ENCODE data around the gene ZDHHC11.
"Not testable (repeated sequence)": the region's sequence is repeated elsewhere in the genome, so short reads cannot be mapped to it uniquely, and the experiment has no call there.

ZDHHC11 gene

GRCh38 chr5:880816-881550 lies 30.2 kb upstream of the ZDHHC11 start:
- DNase-seq (ENCODE audit: extremely low read depth in 1 of 2, low read depth in 1 of 2): no peak

GRCh38 chr5:878677-879076 lies 27.9 kb upstream of the ZDHHC11 start:
- DNase-seq (ENCODE audit: extremely low read depth in 1 of 2, low read depth in 1 of 2): not testable (repeated sequence)

GRCh38 chr5:878125-878524 lies 27.3 kb upstream of the ZDHHC11 start:
- no peak for DNase-seq (ENCODE audit: extremely low read depth in 1 of 2, low read depth in 1 of 2)

GRCh38 chr5:876398-877365 lies 25.9 kb upstream of the ZDHHC11 start:
- no peak for DNase-seq (ENCODE audit: extremely low read depth in 1 of 2, low read depth in 1 of 2)

- DNase-seq (ENCODE audit: extremely low read depth in 1 of 2, low read depth in 1 of 2): no peak
These were observed 25.1 kb upstream of the ZDHHC11 start for GRCh38 chr5:875931-876330.

- DNase-seq (ENCODE audit: extremely low read depth in 1 of 2, low read depth in 1 of 2): no peak
These were observed 22.5 kb upstream of the ZDHHC11 start for GRCh38 chr5:873328-873727.

GRCh38 chr5:872301-872700 lies 21.5 kb upstream of the ZDHHC11 start:
- DNase-seq (ENCODE audit: extremely low read depth in 1 of 2, low read depth in 1 of 2): no peak

GRCh38 chr5:871596-872298 lies 21.0 kb upstream of the ZDHHC11 start:
- DNase-seq (ENCODE audit: extremely low read depth in 1 of 2, low read depth in 1 of 2): no peak

GRCh38 chr5:870956-871355 lies 20.2 kb upstream of the ZDHHC11 start:
- no peak for DNase-seq (ENCODE audit: extremely low read depth in 1 of 2, low read depth in 1 of 2)

GRCh38 chr5:868428-869135 lies 17.8 kb upstream of the ZDHHC11 start:
- DNase-seq (ENCODE audit: extremely low read depth in 1 of 2, low read depth in 1 of 2): no peak

- DNase-seq (ENCODE audit: extremely low read depth in 1 of 2, low read depth in 1 of 2): no peak
These were observed 16.6 kb upstream of the ZDHHC11 start for GRCh38 chr5:867300-867870.

GRCh38 chr5:865771-866170 lies 15.0 kb upstream of the ZDHHC11 start:
- no peak for DNase-seq (ENCODE audit: extremely low read depth in 1 of 2, low read depth in 1 of 2)

GRCh38 chr5:865168-865521 lies 14.4 kb upstream of the ZDHHC11 start:
- DNase-seq (ENCODE audit: extremely low read depth in 1 of 2, low read depth in 1 of 2): no peak

GRCh38 chr5:864492-865167 lies 13.8 kb upstream of the ZDHHC11 start:
- no peak for DNase-seq (ENCODE audit: extremely low read depth in 1 of 2, low read depth in 1 of 2)

GRCh38 chr5:863244-863805 lies 12.5 kb upstream of the ZDHHC11 start:
- no peak for DNase-seq (ENCODE audit: extremely low read depth in 1 of 2, low read depth in 1 of 2)

- DNase-seq (ENCODE audit: extremely low read depth in 1 of 2, low read depth in 1 of 2): no peak
These were observed 11.8 kb upstream of the ZDHHC11 start for GRCh38 chr5:862367-863243.

GRCh38 chr5:861442-862366 lies 10.9 kb upstream of the ZDHHC11 start:
- no peak for DNase-seq (ENCODE audit: extremely low read depth in 1 of 2, low read depth in 1 of 2)

All from stimulated activated CD8-positive, alpha-beta memory T cell treated with anti-CD3 and anti-CD28 coated beads, Interleukin-7, amount 100 ng/mL, for 48 hours (primary cell).